Measurements from ENCODE around the gene PPP1R1A.

The PPP1R1A gene, protein sequence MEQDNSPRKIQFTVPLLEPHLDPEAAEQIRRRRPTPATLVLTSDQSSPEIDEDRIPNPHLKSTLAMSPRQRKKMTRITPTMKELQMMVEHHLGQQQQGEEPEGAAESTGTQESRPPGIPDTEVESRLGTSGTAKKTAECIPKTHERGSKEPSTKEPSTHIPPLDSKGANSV

DNA sequence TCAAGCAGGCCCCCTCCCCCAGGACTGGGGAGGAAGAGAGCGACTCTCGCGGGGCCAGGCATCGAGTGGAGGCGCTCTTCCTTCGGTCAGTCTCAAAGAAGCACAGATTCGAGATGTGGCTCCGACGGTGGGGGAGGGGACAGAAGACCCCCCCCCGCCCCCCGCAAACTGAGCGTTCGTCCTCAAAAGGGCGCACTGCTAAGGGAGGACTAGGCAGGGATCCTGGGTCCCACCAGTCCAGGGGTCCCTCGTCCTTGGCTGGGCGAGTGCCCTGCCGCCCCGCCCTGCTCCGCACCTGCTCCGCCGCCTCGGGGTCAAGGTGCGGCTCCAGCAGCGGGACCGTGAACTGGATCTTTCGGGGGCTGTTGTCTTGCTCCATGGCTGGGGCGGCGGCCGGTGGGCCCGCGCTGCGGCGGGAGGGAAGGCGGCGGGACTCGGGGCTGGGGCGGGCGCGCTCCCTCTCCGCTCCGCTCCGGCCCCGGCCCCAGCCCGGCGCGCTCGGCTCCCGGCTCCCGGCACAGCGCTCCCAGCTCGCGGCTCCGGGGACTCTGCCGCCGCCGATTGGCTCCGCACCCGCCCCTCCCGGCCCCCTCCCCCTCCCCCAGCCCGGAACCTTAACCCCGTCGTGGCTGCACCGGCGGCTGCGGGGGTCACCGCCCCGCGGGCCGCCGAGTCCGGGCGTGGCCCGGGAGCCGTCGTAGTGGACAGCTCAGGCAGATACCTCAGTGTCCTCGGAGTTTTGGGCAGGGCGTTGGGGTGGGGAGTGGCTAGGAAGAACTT, at the start of gene PPP1R1A:
TSS of gene PPP1R1A (minus strand) at position 550 of the 780 bp plus-strand sequence. CDS start at position 379, 171 bp downstream.
- no peak for DNase-seq

DNA sequence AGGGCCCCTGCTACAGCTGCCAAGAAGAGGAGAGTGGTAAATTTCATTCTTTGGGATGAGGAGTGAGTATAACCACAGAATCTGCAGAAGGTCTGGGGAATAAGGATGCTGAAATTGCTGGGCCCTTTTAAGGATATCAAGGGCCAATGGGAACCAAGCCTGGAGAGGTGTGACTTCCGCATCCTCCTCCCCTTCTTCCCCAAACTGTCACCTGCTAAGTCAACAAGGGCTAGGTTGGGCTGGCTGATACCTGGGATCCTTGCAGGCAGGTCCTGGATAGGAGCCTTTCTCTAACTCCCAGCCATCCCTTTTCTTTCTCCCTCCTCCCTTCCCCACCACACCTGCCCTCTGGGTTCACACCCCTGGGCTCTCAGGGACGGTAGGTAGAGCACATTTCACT, 46.3 kb upstream of the PPP1R1A start, which contains the start of gene LACRT:
TSS of gene LACRT (minus strand) at position 101 of the 400 bp plus-strand sequence. CDS start at position 47, 54 bp downstream.
- DNase-seq, result no peak

DNA sequence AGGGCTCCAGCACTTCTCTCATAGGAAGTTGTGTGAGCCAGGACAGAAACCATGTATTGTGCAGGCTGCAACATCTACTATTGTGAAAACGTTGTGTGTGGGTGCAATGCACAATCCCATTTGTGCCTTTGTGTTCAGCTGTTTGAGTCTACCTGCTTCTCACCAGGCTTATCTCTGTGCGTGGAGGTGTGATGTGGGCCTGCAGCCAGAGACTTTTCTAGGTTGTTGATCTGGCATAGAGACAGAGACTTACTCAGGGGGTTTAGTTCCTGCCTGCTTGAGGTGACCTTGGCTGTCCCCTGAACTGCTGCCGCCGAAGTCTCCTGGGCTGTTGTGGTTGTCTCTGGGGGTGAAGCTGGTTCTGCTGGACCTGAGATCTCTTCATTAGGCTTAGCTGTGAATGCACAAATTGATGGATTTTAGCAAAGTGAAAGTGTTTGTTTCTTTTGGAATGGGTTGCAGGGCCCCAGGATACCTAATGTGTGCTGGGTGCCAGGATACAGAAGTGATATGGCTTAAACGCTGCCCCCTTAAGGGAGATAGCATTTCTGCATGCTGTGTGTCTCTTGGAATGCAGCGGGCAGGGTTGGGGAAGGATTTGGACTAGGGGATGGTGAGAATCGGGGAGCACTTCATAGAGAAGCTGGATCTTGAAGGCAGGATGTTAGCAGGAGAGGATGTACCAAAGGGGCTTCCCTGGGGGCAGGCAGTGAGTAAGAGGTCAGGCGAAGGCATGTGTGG, 43.7 kb upstream of the PPP1R1A start:
- no peak for DNase-seq

DNA sequence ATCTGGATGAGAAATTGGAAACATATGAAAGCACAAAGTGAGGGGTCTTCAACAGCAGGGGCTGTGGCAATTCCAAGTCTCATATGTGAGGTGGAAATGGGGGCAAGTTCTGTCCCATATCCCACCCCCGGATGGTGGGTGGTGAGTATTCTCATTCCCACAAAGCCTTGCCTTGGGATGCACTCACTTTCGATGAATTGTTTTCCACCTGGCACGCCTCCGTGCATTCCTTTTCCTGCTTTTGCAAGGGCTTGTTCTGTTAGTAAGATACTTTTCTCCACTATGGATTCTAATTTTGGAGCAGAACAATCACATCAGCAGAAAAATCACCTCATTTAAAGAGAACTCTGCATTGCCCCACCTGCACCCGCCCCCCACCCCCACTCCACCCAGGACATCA, 43.1 kb upstream of the PPP1R1A start:
- no peak for DNase-seq

DNA sequence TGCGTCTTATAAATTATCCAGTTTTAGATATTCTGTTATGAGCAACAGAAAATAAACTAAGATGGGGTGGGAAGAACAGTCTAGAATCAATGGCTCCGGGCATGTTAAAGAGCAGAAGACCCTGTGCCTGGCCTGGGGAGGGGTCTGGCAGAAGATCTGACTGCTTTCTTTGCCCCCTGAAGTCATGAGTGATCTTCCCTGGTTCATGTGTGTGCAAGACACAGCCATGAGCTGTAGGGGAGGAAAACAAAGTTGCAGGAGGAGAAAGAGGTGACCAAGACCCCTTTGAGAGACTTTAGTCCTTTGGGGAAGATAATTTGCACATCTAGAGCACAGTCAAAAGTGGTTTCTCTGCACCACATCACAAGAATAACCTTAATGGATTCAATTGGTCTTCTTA, 41.5 kb upstream of the PPP1R1A start:
- DNase-seq, result no peak

DNA sequence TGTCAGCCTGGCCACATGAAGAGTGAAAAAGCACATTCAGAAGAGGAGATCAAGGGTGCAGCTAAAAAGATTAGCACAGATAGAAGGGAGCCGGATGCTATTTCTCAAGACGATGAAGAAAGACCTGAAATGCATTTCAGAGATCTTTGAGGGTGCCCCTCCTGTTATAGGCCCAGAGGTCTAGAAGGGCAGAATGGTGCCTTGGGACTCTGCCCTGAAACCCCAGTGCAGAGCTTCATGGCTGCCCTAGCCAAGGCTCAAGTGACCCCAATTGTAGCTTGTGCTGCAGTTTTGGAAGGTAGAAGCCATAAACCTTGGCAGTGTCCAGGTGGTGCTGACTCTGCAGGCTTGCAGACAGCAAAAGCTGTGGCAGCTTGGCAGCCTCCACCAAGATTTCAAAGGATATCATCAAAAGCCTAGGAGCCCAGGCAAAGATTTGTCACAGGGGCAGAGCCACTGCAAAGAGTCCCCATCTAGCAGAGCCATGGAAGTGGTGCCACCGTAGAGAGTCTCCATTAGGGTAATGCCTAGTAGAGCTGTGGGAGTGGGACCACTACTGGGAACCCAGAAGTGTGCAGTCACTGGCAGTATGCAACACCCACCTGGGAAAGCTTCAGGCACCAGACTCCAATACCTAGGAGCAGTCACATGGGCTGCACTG, 39.9 kb upstream of the PPP1R1A start:
- no peak for DNase-seq

DNA sequence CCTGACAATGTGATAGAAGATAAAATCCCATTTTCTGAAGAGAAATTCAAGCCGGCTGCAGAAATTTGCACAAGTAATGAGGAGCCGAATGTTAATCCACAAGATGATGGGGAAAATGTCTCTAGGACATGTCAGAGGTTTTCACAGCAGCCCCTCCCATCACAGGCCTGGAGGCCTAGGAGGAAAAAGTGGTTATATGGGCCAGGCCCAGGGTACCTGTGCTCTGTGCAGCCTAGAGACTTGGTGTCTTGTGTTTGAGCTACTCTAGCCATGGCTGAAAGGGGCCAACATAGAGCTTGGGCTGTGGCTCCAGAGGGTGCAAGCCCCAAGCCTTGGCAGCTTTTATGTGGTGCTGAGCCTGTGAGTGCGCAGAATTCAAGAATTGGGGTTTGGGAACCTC, 38.8 kb upstream of the PPP1R1A start:
- no peak for DNase-seq

DNA sequence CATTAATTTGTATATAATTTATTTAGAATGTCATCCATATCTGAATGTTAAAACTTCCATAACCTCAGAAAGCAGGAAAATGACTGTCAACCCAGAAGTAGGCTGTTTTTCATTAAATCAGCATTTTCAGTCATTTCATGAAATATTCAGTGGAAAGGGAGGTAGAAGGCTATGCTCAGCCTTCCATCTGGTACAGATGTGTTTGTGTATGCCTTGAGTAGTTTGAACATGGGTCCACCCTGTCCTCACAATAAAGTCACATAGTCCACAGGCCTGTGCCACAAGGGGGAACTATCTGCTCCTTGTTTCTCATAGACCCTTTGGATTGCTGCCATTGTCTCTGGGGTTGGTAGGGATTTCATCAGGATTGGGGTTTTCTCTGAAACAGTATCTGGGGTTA, 37.1 kb upstream of the PPP1R1A start:
- no peak for DNase-seq

DNA sequence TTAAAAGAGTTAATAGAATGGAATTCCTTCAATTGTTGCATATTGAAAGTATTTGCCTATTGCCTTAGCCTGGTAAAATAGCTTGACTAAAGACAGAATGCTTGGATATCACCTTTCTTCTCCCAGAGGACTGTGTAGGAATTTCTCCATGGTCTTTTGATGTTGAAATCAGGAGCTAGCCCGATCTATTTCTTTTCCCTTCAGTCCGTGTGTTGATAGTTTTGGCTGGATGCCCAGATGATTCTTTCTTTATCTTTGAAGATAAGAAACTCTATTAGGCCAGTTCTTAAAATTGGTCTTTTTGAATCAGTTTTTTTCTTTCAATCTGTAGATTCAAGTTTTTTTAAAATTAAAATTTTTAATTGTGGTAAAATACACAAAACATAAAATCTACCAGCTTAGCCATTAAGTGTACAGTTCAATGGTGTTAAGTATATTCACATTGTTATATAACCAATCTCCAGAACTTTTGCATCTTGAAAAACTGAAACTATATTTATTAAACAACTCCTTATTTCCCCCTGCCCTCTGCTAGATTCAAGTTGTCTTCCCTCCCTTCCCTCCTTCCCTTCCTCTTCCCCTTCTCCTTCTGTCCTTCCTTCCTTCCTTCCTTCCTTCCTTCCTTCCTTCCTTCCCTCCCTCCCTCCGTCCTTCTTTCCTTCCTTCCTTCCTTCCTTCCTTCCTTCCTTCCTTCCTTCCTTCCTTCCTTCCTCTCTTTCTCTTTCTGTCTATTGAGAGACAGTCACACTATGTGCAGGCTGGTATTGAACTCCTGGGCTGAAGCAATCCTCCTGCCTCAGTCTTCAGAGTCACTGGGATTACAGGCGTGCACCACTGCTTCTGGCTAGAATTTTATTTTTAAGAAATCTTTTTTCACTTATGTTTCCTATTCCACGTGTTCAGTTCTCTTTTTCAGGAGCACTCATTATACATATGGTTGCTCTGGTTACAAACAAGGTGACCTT, 36.1 kb upstream of the PPP1R1A start:
- no peak for DNase-seq

DNA sequence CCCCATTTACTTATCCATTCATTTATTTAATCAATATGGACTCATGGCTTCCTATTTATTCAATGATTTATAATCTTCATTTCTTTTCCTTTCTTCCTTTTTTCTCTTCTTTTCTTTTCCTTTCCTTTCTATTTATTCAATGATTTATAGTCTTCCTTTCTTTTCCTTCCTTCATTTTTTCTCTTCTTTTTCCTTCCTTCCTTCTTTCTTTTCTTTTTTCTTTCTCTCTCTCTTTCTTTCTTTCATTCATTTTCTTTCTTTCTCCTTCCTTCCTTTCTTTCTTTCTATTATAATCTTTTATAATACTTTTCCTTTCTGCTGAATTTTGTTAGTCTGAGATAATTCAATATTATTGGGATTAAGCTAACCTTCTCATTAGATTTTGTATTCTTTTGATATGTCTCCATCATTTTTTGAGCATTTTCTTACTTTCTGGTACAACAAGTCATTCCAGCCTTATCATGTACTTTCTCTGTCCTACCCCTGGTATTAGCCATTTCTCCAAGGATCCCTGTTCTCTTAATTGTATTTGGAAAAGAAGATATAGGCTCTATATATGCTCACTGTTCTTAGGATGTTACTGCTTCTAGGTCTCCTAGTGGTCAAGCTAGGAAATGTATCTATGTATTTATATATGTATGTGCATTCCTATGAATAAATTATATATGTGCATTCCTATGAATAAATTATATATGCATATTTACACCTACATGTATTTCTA, 34.2 kb upstream of the PPP1R1A start:
- DNase-seq, result no peak

DNA sequence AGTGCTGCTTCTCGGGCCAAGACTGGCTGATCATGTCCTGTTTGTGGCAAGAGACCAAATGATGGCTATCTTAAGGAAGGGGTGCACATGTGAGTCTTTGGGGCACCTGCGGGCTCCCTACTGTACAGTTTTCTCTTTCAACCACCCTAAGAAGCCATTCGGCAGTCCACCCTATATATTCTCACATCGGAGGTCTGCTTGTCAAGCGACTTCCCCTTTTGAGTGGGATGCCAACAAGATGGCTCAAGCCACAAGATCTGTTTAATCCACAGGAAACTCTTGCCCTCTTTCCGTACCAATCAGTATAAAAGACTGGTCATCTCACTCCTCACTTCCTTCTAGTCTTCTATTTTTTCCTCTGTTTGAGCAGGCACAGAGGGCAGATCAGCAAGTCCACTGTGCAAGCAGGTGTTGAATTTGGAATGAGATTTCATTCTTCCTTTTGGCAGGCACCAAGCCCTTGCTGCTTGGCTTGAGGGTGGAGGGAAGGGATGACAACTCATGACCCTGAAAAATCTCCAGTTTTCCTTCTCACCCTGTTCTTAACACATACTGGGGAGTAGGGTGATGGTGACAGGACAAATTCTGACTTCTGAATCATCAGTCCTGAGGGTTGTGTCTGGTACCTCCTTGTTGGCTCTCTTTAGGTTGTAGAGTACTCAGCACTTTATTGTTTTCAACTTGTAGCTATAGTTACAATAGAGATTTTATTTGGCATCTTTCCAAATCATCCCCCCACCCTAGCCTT, 28.6 kb upstream of the PPP1R1A start:
- no peak for DNase-seq

DNA sequence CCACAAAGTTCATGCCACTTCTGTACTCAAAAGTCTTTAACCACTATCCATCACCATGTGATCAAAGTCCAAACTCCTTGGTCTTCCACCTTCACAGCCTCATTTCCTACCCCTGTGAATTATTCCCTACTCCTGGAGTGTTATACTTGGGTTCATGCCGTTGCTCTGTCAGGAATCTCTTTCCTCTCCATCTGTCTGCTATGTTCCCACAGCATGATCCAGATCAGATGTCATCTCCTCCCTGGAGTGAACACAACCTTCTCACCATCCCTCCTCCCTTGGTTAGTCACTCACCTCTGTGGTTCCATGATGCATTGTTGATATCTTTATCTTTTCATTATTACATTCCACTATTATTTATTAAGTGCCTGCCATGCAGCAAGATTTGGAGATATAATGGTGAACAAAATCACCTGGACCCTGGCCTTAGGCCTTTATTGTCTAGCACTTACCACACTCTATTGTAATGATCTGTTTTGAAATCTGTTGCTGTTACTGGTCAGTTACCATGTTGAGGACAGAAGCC, 23.8 kb upstream of the PPP1R1A start:
- no peak for DNase-seq

DNA sequence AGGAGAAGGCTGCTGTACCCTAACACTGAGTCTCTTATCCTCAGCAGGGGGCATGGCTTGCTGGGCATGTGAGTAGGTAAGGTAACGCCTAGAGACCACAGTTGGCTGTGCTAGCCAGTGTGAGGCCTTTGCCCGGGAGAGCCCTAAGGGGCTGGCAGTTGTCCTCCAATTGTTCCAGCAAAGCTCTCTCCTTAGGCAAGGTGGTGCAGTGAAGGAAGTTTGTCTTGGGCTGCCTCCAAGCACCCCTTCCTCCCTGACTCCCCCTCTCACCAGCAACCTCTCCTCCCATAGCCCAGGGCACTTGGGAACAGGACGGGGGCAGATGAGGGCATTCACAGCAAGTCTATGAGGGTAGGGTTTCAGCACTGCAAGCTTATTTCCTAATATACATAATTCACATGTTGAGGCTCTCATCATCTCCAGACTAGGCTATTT, 23.3 kb upstream of the PPP1R1A start:
- no peak for DNase-seq

DNA sequence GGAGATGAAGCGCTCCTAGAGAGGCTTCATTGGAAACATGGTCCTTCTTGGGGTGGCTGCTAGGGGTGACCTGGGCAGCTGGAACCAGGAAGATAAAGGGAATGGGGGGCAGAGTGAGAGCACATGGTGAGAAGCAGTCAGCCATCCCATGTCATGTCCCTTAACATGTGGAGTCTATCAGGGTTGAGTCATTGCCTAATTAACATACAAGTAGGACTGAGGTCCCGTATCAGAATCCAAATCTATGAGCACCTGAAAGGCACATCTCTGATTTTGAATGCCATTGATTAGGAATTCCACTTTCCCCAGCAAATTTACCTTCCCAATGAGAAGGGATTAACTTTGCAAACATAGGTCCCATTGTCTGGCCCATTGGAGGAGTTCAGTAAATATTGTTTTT, 20.3 kb upstream of the PPP1R1A start:
- no peak for DNase-seq

DNA sequence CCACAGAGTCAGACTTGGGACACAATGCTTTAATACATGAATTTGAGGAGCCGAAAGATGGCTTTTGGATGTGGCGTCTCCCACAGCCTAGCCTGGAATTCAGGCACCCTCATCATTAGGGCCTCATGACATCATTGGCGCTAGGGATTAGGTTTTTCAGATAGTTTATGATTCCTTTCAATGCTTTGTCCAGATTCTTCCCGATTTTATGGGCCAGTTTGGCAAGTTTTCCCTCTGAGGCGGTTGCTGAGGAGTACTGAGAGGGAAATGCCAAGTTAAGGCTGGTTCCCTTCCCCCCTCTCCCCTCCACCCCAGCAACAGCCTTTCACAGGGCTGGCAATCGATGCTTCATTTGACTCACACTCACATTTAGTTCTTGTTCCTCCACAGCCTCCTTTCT, 19.7 kb upstream of the PPP1R1A start:
- no peak for DNase-seq

DNA sequence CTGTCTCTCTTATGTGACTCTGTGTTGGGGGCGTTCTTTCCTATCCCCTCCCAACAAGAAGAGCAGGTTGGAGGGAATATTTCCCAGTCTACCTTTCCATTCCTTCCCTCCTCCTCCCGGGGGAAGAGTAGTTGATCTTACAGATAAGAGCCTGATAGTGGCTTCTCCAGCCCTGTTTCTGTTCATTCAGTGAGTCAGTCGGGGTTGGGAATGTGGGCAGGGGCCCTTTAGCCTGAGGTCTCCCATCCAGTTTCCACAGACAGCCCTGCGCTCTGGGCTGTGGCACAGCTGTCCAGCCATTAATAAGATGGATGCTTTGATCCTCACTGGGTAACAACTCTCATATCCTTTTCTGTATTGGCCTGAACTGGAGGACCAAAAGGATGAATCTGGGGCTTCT, 18.1 kb upstream of the PPP1R1A start:
- DNase-seq, result no peak

DNA sequence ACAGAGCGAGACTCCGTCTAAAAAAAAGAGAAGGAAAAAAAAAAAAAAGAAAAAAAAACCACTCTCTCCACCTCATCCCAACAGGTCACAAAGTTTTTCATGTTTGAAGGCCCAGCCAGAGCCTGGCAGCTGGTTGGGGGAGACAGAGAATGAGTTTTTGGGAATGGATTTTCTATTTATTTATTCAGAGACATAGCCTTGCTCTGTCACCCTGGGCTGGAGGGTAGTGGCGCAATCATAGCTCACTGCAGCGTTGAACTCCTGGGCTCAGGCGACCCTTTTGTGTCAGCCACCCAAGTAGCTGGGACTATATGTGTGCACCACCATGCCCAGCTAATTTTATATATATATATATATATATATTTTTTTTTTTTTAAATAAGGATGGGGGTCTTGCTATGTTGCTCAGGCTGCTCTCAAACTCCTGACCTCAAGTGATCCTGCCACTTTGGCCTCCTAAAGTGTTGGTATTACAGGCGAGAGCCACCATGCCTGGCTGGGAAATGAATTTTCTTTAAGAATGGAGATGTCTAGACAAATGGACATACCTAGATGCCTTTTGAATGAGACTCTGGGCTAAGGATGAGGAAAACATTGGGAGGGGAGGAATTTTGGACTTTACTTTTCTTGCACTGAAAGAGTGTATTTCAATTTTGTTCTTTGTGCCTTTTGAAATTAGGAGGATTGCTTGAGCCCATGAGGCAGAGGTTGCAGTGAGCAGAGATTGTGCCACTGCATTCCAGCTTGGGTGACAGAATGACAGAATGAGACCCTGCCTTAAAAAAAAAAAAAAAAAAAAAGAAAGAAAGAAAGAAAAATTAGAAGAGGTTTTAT, 16.9 kb upstream of the PPP1R1A start:
- no peak for DNase-seq

DNA sequence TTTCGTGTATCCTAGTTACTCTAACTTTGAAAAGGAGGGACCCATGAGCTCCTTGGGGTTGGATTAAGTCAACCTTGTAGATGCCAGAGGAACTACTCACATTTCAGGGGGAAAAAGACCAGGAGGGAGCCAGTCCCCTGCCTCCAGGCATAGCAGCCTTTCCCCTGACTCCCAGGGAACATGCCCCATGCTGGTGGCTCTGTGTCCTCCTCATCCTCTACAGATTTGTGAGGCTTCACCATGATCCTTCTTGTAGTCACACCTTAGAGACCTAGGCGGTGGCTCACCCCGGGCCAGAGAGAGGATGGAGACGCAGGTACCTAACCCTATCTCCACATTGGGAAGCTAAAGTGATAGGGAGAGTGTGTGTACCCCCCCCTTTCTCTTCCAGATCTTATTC, 16.0 kb upstream of the PPP1R1A start:
- DNase-seq, result no peak

DNA sequence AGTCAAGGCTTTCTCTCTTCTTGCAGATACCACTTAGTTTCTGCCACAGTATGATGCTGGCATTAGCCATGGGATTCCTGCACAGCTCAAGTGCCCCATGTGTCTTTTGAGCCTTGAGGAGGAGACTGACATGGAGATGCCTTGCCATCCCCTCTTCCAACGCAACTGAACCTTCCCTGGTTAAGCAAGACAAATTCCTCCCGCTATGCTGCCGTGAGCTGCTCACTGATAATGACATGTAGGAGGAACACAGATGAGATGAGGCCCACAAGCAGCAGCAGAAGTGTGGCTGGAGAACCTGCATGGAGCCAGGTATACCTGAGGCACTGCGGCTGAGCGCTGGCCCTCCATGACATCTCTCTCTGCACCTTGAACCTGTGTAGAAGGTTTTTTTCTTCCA, 15.4 kb upstream of the PPP1R1A start:
- no peak for DNase-seq

All from activated CD4-positive, alpha-beta T cell treated with anti-CD3 and anti-CD28 coated beads, Interleukin-2, amount 50 U/mL, for 4 hours (primary cell).